Peyer's patch (tissue), 4 donors: ENCODE measurements around the gene CNTNAP2. TPM values are rescaled to one million over a fixed set of nuclear protein-coding genes. Genes with fewer than 3 reads are reported as not detected.

ENCODE experiments used
- DNase-seq, 3 donors: peaks; one replicate each; pipeline ENCODE4 v3.0.0-alpha.2; 2017 to 2019
- H3K27ac ChIP-seq, 4 donors: fragments of 200-600 bp; sonication (generic); one replicate each; pipeline ENCODE4 v1.5.1; 2016 to 2019
- H3K27me3 ChIP-seq, 2 donors: fragments of 200-600 bp; sonication (generic); one replicate each; pipeline ENCODE4 v1.5.1; 2019
- H3K36me3 ChIP-seq, 3 donors: fragments of 200-600 bp; sonication (generic); one replicate each; pipeline ENCODE4 v1.5.1; 2016 to 2019
- H3K4me1 ChIP-seq, 4 donors: fragments of 200-600 bp; sonication (generic); one replicate each; pipeline ENCODE4 v1.5.1; 2016 to 2019
- H3K4me3 ChIP-seq, 4 donors: fragments of 200-600 bp; sonication (generic); 1 replicate in 3 of 4; 2 replicates in 1 of 4; pipeline ENCODE4 v1.5.1; 2016 to 2019; ENCODE audit warnings: mild to moderate bottlenecking in 1 of 4
- H3K9me3 ChIP-seq, 4 donors: fragments of 200-600 bp; sonication (generic); one replicate each; pipeline ENCODE4 v1.5.1; 2016 to 2019; ENCODE audit warnings: mild to moderate bottlenecking in 1 of 4
- CTCF ChIP-seq, 6 experiments: fragments of 450-650 bp in 4 of 6; fragments of 200-600 bp in 2 of 6; sonication (generic) in 1 of 6; IDR thresholded peaks; one replicate each; pipeline ENCODE4 v1.5.1; 2017 to 2019; ENCODE audit warnings: antibody characterized with exemption in 6 of 6, mild to moderate bottlenecking in 3 of 6, moderate library complexity in 1 of 6
- POLR2A ChIP-seq, 2 donors: fragments of 450-650 bp; IDR thresholded peaks; one replicate each; pipeline ENCODE4 v1.5.1; 2017; ENCODE audit warnings: antibody characterized with exemption in 2 of 2, mild to moderate bottlenecking in 2 of 2, moderate library complexity in 2 of 2
- total RNA-seq, 4 donors: library from RNA; depleted of rRNA; stranded (reverse); fragments of >200 nt; gene quantifications; one replicate each; pipeline ENCODE4 v1.1.0, GENCODE V29; 2016

CNTNAP2 gene
- total RNA-seq, 4 donors from 2014 or later, result 1.5 to 4.9 (median 3.6) TPM

DNA sequence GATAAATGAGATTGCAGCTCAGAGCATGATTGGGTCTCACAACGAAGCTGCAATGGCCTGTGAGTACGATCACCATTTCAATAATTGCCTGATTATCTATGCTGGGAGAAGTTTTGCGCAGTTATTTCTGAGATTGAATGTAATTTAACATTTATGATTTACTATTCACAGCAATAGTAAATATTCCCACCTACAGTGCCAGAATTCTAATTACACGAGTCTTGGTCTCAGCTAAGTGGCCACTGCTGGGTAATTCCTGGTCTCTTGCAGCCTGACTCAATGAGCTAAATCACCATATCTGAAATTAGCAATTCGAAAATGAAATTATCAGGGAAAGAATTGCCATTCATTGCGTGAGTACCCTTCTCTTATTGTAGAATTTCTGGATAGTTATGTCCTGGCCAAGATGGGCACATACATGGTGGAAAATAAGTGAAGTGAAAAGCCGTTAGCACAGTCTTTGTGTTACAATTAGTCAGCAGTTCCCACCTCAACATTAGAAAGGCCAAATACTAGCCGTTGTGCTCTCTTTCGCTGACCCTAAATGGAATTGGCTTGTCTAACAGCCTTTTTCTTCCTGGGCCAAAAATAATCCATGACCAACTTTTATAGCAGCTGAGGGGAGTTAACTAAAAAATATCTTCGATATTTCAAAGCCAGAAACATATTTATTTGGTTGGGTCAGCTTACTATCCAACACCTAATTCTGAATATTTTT lies 1793.0 kb downstream of the CNTNAP2 start:
- Histone ChIP-seq H3K27me3 (no peaks in the 10 kb centered on the region), H3K27ac (no peak overlapping the region), H3K4me1 (no peaks in the 10 kb centered on the region), H3K4me3 (no peak overlapping the region), H3K36me3 (no peaks in the 10 kb centered on the region), H3K9me3 (no peaks in the 10 kb centered on the region)
- DNase-seq, result no peak
- TF ChIP-seq CTCF (IDR thresholded peaks at IDR 0.05) (no peak), POLR2A (IDR thresholded peaks at IDR 0.05) (no peak)

DNA sequence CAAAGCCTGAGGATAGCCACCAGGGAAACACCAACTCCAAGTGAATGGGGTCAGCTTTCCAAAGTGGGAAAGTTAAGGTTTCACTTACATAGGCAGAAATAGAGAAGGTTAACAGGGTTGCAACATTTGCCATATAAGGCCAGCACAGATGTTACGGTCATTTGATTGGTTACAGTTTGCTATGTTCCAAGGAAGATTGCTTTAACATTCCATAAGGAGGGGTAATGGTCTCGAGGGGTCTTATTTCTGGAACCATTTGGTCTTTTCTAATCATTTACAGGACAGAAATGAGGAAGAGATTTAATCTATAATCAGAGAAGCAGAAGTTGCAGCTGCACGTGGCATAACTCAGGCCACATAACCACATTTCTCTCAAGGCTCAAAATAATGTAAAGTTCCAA lies 1794.6 kb downstream of the CNTNAP2 start:
- no peaks in the 10 kb centered on the region for H3K36me3 ChIP-seq
- no peaks in the 10 kb centered on the region for H3K27me3 ChIP-seq
- no peak overlapping the region for H3K27ac ChIP-seq
- TF ChIP-seq POLR2A (IDR thresholded peaks at IDR 0.05), result no peak
- TF ChIP-seq CTCF (IDR thresholded peaks at IDR 0.05), result no peak
- H3K4me3 ChIP-seq, result no peak overlapping the region
- DNase-seq, result no peak
- no peaks in the 10 kb centered on the region for H3K4me1 ChIP-seq
- no peaks in the 10 kb centered on the region for H3K9me3 ChIP-seq

DNA sequence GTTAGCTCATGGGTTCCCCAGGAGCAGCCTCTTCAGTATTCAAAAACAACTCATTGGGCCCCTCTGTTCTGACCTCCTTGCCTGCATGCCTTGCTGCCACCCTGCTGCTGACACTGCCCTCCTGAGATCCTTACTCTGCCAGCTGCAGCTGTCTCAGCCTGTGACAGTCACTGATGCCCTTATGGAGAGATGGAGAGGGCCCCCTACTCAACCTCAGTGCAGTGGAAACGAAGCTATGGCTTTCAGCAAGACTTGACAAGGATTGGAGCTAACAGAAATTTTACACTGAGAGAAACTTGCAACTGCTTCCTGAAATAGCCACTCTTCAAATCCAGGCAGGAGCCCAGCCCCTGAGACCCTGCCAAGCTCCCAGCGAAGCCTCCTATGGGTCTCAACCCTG lies 1795.7 kb downstream of the CNTNAP2 start:
- no peak for TF ChIP-seq CTCF (IDR thresholded peaks at IDR 0.05)
- TF ChIP-seq POLR2A (IDR thresholded peaks at IDR 0.05), result no peak
- no peaks in the 10 kb centered on the region for H3K27me3 ChIP-seq
- H3K4me1 ChIP-seq, result no peaks in the 10 kb centered on the region
- no peaks in the 10 kb centered on the region for H3K36me3 ChIP-seq
- DNase-seq, result no peak
- H3K9me3 ChIP-seq, result no peaks in the 10 kb centered on the region
- H3K4me3 ChIP-seq, result no peak overlapping the region
- no peak overlapping the region for H3K27ac ChIP-seq

- H3K27ac ChIP-seq, result no peak overlapping the region
- no peak for DNase-seq
Measured at GRCh38 chr7:147912946-147913638, 1796.5 kb downstream of the CNTNAP2 start.

DNA sequence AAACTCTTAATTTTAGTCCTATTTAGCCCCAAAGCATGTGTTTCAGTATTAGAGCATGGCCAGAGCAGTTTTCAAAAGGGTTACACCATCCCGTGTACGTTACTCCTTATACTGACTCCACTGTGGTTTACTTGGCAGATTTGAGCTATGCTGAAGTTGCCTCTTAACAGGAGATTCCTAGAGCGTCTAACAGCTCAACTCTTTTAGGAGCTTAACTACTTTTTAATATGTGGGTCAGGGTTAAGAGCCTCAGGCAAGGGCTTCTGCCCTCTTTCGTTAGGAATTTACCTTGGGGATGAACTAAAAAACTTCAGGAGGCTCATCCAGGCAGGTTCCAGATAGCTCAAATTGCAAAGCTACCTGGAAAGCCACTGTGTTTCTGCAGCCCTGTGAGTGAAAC lies 1799.2 kb downstream of the CNTNAP2 start:
- Histone ChIP-seq H3K36me3 (no peaks in the 10 kb centered on the region), H3K27ac (no peak overlapping the region), H3K4me3 (no peak overlapping the region), H3K4me1 (no peaks in the 10 kb centered on the region), H3K9me3 (no peaks in the 10 kb centered on the region), H3K27me3 (no peaks in the 10 kb centered on the region)
- DNase-seq, result no peak
- TF ChIP-seq POLR2A (IDR thresholded peaks at IDR 0.05) (no peak), CTCF (IDR thresholded peaks at IDR 0.05) (no peak)

More at GRCh38 chr7:147912946-147913638, 1796.5 kb downstream of the CNTNAP2 start:
- Histone ChIP-seq H3K36me3 (no peaks in the 10 kb centered on the region), H3K4me3 (no peak overlapping the region), H3K4me1 (no peaks in the 10 kb centered on the region), H3K27me3 (no peaks in the 10 kb centered on the region), H3K9me3 (no peaks in the 10 kb centered on the region)
- TF ChIP-seq POLR2A (IDR thresholded peaks at IDR 0.05), result no peak
- no peak for TF ChIP-seq CTCF (IDR thresholded peaks at IDR 0.05)
